NCI-H2107 (cell line): Measurements from ENCODE around the gene UNC119B.
"Not testable (repeated sequence)": the region's sequence is repeated elsewhere in the genome, so short reads cannot be mapped to it uniquely, and the experiment has no call there.

Experiments
- DNase-seq: peaks from one replicate; lab custom pipeline; 2025; lab: John Stamatoyannopoulos, UW

The UNC119B gene

GRCh38 chr12:120710031-120710804 is at the start of gene UNC119B:
Gene UNC119B, plus strand, starts transcription at chr12:120710458. Its CDS starts 17 bp downstream, at chr12:120710475.
- DNase-seq: peak; percentile 65

GRCh38 chr12:120661432-120661831 is 48.8 kb upstream of the UNC119B start:
- no peak for DNase-seq

GRCh38 chr12:120662879-120663278 is 47.4 kb upstream of the UNC119B start:
- DNase-seq: no peak

GRCh38 chr12:120663741-120664140 is 46.5 kb upstream of the UNC119B start:
- DNase-seq: no peak

GRCh38 chr12:120666571-120667390 is 43.5 kb upstream of the UNC119B start:
- no peak for DNase-seq

- DNase-seq: no peak
Measured at GRCh38 chr12:120668091-120668867, 42.0 kb upstream of the UNC119B start.

GRCh38 chr12:120668868-120669840 is 41.1 kb upstream of the UNC119B start:
- DNase-seq: no peak

GRCh38 chr12:120670237-120670636 is 40.0 kb upstream of the UNC119B start:
- DNase-seq: not testable (repeated sequence)

GRCh38 chr12:120670667-120671066 is 39.6 kb upstream of the UNC119B start:
- DNase-seq: no peak

- DNase-seq: no peak
Measured at GRCh38 chr12:120674097-120674636, 36.1 kb upstream of the UNC119B start.

- DNase-seq: no peak
Measured at GRCh38 chr12:120677765-120678473, 32.3 kb upstream of the UNC119B start.

GRCh38 chr12:120678572-120678971 is 31.7 kb upstream of the UNC119B start:
- DNase-seq: no peak

- DNase-seq: no peak
Measured at GRCh38 chr12:120680165-120680738, 30.0 kb upstream of the UNC119B start.

- no peak for DNase-seq
Measured at GRCh38 chr12:120684523-120684932, 25.7 kb upstream of the UNC119B start.

- DNase-seq: no peak
Measured at GRCh38 chr12:120685522-120685921, 24.7 kb upstream of the UNC119B start.

- peak; percentile 98 for DNase-seq
Measured at GRCh38 chr12:120686151-120686689, 24.0 kb upstream of the UNC119B start.

GRCh38 chr12:120686690-120687577 is 23.3 kb upstream of the UNC119B start, which contains the start of gene MLEC:
Gene MLEC, plus strand, starts transcription at chr12:120687149. Its CDS starts 148 bp downstream, at chr12:120687297.
- DNase-seq: peak; percentile 99

- DNase-seq: no peak
Measured at GRCh38 chr12:120687578-120688289, 22.5 kb upstream of the UNC119B start.
